ENCODE measurements around the gene MED12L. TPM values are rescaled to one million over a fixed set of nuclear protein-coding genes. Genes with fewer than 3 reads are reported as not detected.

MED12L gene
- total and polyA plus RNA-seq, 9 of the 15 experiments (the other 6 are each of a cell fraction or from before 2014, with no cell fraction given): not detected

DNA sequence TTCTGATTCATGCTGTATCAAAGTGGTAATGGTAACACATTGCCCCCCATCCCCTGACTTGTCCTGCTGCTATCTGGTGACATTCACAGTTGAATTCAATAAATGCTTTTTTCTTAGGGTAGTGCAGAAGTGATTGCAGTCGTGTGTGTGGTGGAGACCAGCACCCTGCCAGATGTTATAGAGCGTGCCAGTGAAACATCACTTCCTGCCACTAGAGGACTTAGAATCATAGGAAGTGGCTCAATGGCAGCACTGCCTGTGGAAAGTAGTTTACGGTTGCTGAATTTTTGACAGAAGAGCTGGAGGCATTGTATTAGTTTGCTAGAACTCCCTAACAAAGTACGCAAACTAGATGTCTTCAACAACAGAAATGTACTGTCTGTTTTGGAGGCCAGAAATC lies 336.5 kb downstream of the MED12L start:
- ChIA-PET POLR2A (interaction anchor here (0.9 to 1.1 kb wide), 2 partner anchors 13 to 25 kb away, joined by 3 to 4 read pairs; no protein-coding TSS in a partner anchor), CTCF (ENCODE audit: low intra/inter-chr PET ratio) (no interaction called here)
- FAIRE-seq (no peak), DNase-seq (ENCODE audit: extremely low read depth in 1 of 4, low spot score in 3 of 4) (peak in 1 of 4 experiments; percentile 11), ATAC-seq (peak; percentile 79)
- Histone ChIP-seq H3K4me3 (no peak overlapping the region), H3K27me3 (ENCODE audit: control insufficient read depth in 2 of 2, insufficient read depth in 2 of 2, low read length in 2 of 2) (no peaks in the 10 kb centered on the region; a peak in 1 of 5 replicates), H3K27ac (ENCODE audit: extremely low read depth, low read depth, low read length) (no peak overlapping the region), H3K79me2 (ENCODE audit: control insufficient read depth, insufficient read depth, low read length) (no peaks in the 10 kb centered on the region), H4K20me1 (replicated peaks; ENCODE audit: control insufficient read depth, insufficient read depth, low read length) (no peaks in the 10 kb centered on the region), H3K4me1 (replicated peaks in 1 of 2; ENCODE audit: control insufficient read depth in 2 of 2, insufficient read depth in 2 of 2, low read length in 2 of 2) (no peaks in the 10 kb centered on the region; a peak in 1 of 5 replicates), H3K9me3 (replicated peaks; ENCODE audit: control insufficient read depth, insufficient read depth, low read depth, low read length) (no peaks in the 10 kb centered on the region), H3K9ac (ENCODE audit: insufficient read depth in 1 of 2, low read depth in 2 of 2, low read length in 2 of 2) (no peak overlapping the region), H3K36me3 (ENCODE audit: control insufficient read depth, insufficient read depth, low read length) (no peaks in the 10 kb centered on the region), H2AFZ (ENCODE audit: low read depth, low read length) (peak overlapping the region; percentile 88), H3K4me2 (ENCODE audit: insufficient read depth, low read length) (peak overlapping the region; percentile 6; the same call in 1 of the 2 replicates), H3K9me1 (ENCODE audit: control insufficient read depth, insufficient read depth, low read length) (no peaks in the 10 kb centered on the region)
- 14% methylated on average over 4 of the region's 4 CpGs for WGBS (ENCODE audit: insufficient coverage, low coverage, missing lambda C conversion rate)
- TF ChIP-seq RBFOX2 (IDR thresholded peaks at IDR 0.05; ENCODE audit: low read depth, low read length): no peak
- TF ChIP-seq CTCF (IDR thresholded peaks at IDR 0.05 in 2 of 3, conservative IDR thresholded peaks at IDR 0.05 in 1 of 3; ENCODE audit: insufficient read depth in 2 of 3, low read depth in 1 of 3, low read length in 3 of 3): peak in 2 of 3 experiments; percentile 18 to 22; a peak in 1 of 6 replicates
- peak; percentile 22; the same call in 1 of the 2 replicates for TF ChIP-seq ETV1 (tag; conservative IDR thresholded peaks at IDR 0.05; ENCODE audit: low read depth)
- no peak for TF ChIP-seq GTF2E2 (tag; IDR thresholded peaks at IDR 0.05)
- peak in 1 of 2 experiments; percentile 2; a peak in 1 of 4 replicates for TF ChIP-seq RAD21 (CRISPR knock-in tag; conservative IDR thresholded peaks at IDR 0.05 in 1 of 2, IDR thresholded peaks at IDR 0.05 in 1 of 2)
- in situ Hi-C loops (cut with MboI) (no loop called here), intact Hi-C loops (cut with micrococcal nuclease) (no loop called here)
- no TSS peak for BruUV-seq (replicated peaks)

Data from K562 (cell line).